ENCODE measurements around the gene SEMA3D. TPM values are rescaled to one million over a fixed set of nuclear protein-coding genes. Genes with fewer than 3 reads are reported as not detected.

Gene SEMA3D
- total RNA-seq, 2 experiments from 2014 or later, result not detected

- CTCF ChIA-PET, result no interaction called here
- no peak overlapping the region for H3K4me3 Mint-ChIP-seq
- no peaks in the 10 kb centered on the region for H3K9me3 Mint-ChIP-seq (ENCODE audit: insufficient read depth)
- no peak overlapping the region for H3K27ac Mint-ChIP-seq
- DNase-seq (no peak), ATAC-seq (no peak)
- H3K4me1 Mint-ChIP-seq (ENCODE audit: low read depth), result no peaks in the 10 kb centered on the region
- H3K36me3 Mint-ChIP-seq (ENCODE audit: low read depth), result no peaks in the 10 kb centered on the region
- POLR2A ChIA-PET, result no interaction called here
- no peaks in the 10 kb centered on the region for H3K27me3 Mint-ChIP-seq (ENCODE audit: low read depth)
These were observed 26.6 kb upstream of the SEMA3D start for GRCh38 chr7:85213500-85213899.

- H3K36me3 Mint-ChIP-seq (ENCODE audit: low read depth), result no peaks in the 10 kb centered on the region
- ChIA-PET CTCF (no interaction called here), POLR2A (no interaction called here)
- no peak overlapping the region for H3K4me3 Mint-ChIP-seq
- H3K9me3 Mint-ChIP-seq (ENCODE audit: insufficient read depth), result no peaks in the 10 kb centered on the region
- H3K27me3 Mint-ChIP-seq (ENCODE audit: low read depth), result no peaks in the 10 kb centered on the region
- no peak overlapping the region for H3K27ac Mint-ChIP-seq
- DNase-seq, result no peak
- H3K4me1 Mint-ChIP-seq (ENCODE audit: low read depth), result no peaks in the 10 kb centered on the region
- no peak for ATAC-seq
These were observed 18.9 kb upstream of the SEMA3D start for GRCh38 chr7:85205754-85206153.

- H3K9me3 Mint-ChIP-seq (ENCODE audit: insufficient read depth), result no peaks in the 10 kb centered on the region
- H3K36me3 Mint-ChIP-seq (ENCODE audit: low read depth), result no peaks in the 10 kb centered on the region
- no peak overlapping the region for H3K4me3 Mint-ChIP-seq
- ChIA-PET CTCF (no interaction called here), POLR2A (no interaction called here)
- no peak overlapping the region for H3K27ac Mint-ChIP-seq
- no peaks in the 10 kb centered on the region for H3K27me3 Mint-ChIP-seq (ENCODE audit: low read depth)
- DNase-seq (no peak), ATAC-seq (no peak)
- H3K4me1 Mint-ChIP-seq (ENCODE audit: low read depth), result no peaks in the 10 kb centered on the region
These were observed 17.6 kb upstream of the SEMA3D start for GRCh38 chr7:85204496-85204895.

GRCh38 chr7:85204061-85204460 lies 17.2 kb upstream of the SEMA3D start:
- no peak for ATAC-seq
- no peak overlapping the region for H3K27ac Mint-ChIP-seq
- ChIA-PET CTCF (no interaction called here), POLR2A (no interaction called here)
- DNase-seq, result no peak
- no peaks in the 10 kb centered on the region for H3K4me1 Mint-ChIP-seq (ENCODE audit: low read depth)
- no peak overlapping the region for H3K4me3 Mint-ChIP-seq
- H3K36me3 Mint-ChIP-seq (ENCODE audit: low read depth), result no peaks in the 10 kb centered on the region
- H3K9me3 Mint-ChIP-seq (ENCODE audit: insufficient read depth), result no peaks in the 10 kb centered on the region
- H3K27me3 Mint-ChIP-seq (ENCODE audit: low read depth), result no peaks in the 10 kb centered on the region

- Mint-ChIP-seq H3K27ac (no peak overlapping the region), H3K36me3 (ENCODE audit: low read depth) (no peaks in the 10 kb centered on the region), H3K27me3 (ENCODE audit: low read depth) (no peaks in the 10 kb centered on the region), H3K4me3 (no peak overlapping the region), H3K9me3 (ENCODE audit: insufficient read depth) (no peaks in the 10 kb centered on the region), H3K4me1 (ENCODE audit: low read depth) (no peaks in the 10 kb centered on the region)
- no peak for DNase-seq
- no peak for ATAC-seq
- ChIA-PET POLR2A (no interaction called here), CTCF (no interaction called here)
These were observed 14.4 kb upstream of the SEMA3D start for GRCh38 chr7:85201209-85201608.

- ATAC-seq, result no peak
- Mint-ChIP-seq H3K27me3 (ENCODE audit: low read depth) (no peaks in the 10 kb centered on the region), H3K4me1 (ENCODE audit: low read depth) (no peaks in the 10 kb centered on the region), H3K36me3 (ENCODE audit: low read depth) (no peaks in the 10 kb centered on the region), H3K27ac (no peak overlapping the region), H3K4me3 (no peak overlapping the region), H3K9me3 (ENCODE audit: insufficient read depth) (no peaks in the 10 kb centered on the region)
- no peak for DNase-seq
- CTCF ChIA-PET, result no interaction called here
- POLR2A ChIA-PET, result no interaction called here
These were observed 9.8 kb upstream of the SEMA3D start for GRCh38 chr7:85196696-85197095.

GRCh38 chr7:85191383-85191782 lies 4.5 kb upstream of the SEMA3D start:
- H3K4me3 Mint-ChIP-seq, result no peak overlapping the region
- ChIA-PET POLR2A (no interaction called here), CTCF (no interaction called here)

GRCh38 chr7:85186083-85186520 lies 754 bp downstream of the SEMA3D start:
- Mint-ChIP-seq H3K4me1 (ENCODE audit: low read depth) (peaks cover 5% of the 10 kb centered on the region), H3K36me3 (ENCODE audit: low read depth) (no peaks in the 10 kb centered on the region), H3K27ac (no peak overlapping the region), H3K4me3 (no peak overlapping the region), H3K27me3 (ENCODE audit: low read depth) (peaks cover 29% of the 10 kb centered on the region), H3K9me3 (ENCODE audit: insufficient read depth) (no peaks in the 10 kb centered on the region)
- no peak for DNase-seq
- CTCF ChIA-PET, result interaction anchor here (0.7 kb wide), 1 partner anchor 1201 kb away, joined by 3 read pairs; no protein-coding TSS in a partner anchor
- POLR2A ChIA-PET, result no interaction called here
- ATAC-seq, result no peak

More at GRCh38 chr7:85191383-85191782, 4.5 kb upstream of the SEMA3D start:
- ATAC-seq (no peak), DNase-seq (no peak)
- Mint-ChIP-seq H3K27ac (no peak overlapping the region), H3K9me3 (ENCODE audit: insufficient read depth) (no peaks in the 10 kb centered on the region), H3K36me3 (ENCODE audit: low read depth) (no peaks in the 10 kb centered on the region), H3K4me1 (ENCODE audit: low read depth) (no peaks in the 10 kb centered on the region), H3K27me3 (ENCODE audit: low read depth) (peaks cover 12% of the 10 kb centered on the region)

- ATAC-seq (no peak), DNase-seq (no peak)
- Mint-ChIP-seq H3K36me3 (ENCODE audit: low read depth) (no peaks in the 10 kb centered on the region), H3K27me3 (ENCODE audit: low read depth) (peaks cover 29% of the 10 kb centered on the region), H3K4me3 (no peak overlapping the region), H3K4me1 (ENCODE audit: low read depth) (peaks cover 5% of the 10 kb centered on the region), H3K9me3 (ENCODE audit: insufficient read depth) (no peaks in the 10 kb centered on the region), H3K27ac (no peak overlapping the region)
- ChIA-PET CTCF (interaction anchor here (0.7 kb wide), 1 partner anchor 1200 kb away, joined by 3 read pairs; no protein-coding TSS in a partner anchor), POLR2A (no interaction called here)
These were observed 1.3 kb downstream of the SEMA3D start for GRCh38 chr7:85185424-85186082.

- H3K27me3 Mint-ChIP-seq (ENCODE audit: low read depth), result peaks cover 29% of the 10 kb centered on the region
- ChIA-PET POLR2A (no interaction called here), CTCF (no interaction called here)
- H3K4me3 Mint-ChIP-seq, result no peak overlapping the region
- peaks cover 5% of the 10 kb centered on the region for H3K4me1 Mint-ChIP-seq (ENCODE audit: low read depth)
- no peak for ATAC-seq
- peaks cover 5% of the 10 kb centered on the region for H3K9me3 Mint-ChIP-seq (ENCODE audit: insufficient read depth)
- H3K36me3 Mint-ChIP-seq (ENCODE audit: low read depth), result no peaks in the 10 kb centered on the region
- DNase-seq, result no peak
- no peak overlapping the region for H3K27ac Mint-ChIP-seq
These were observed 2.0 kb downstream of the SEMA3D start for GRCh38 chr7:85184599-85185423.

GRCh38 chr7:85183296-85183695 lies 3.6 kb downstream of the SEMA3D start:
- Mint-ChIP-seq H3K9me3 (ENCODE audit: insufficient read depth) (peaks cover 5% of the 10 kb centered on the region), H3K4me1 (ENCODE audit: low read depth) (peaks cover 5% of the 10 kb centered on the region), H3K27me3 (ENCODE audit: low read depth) (peaks cover 29% of the 10 kb centered on the region), H3K36me3 (ENCODE audit: low read depth) (no peaks in the 10 kb centered on the region), H3K27ac (no peak overlapping the region), H3K4me3 (no peak overlapping the region)
- ATAC-seq, result no peak
- ChIA-PET POLR2A (no interaction called here), CTCF (no interaction called here)
- DNase-seq, result no peak

GRCh38 chr7:85178531-85179298 lies 8.1 kb downstream of the SEMA3D start:
- Mint-ChIP-seq H3K27ac (no peak overlapping the region), H3K27me3 (ENCODE audit: low read depth) (no peaks in the 10 kb centered on the region), H3K4me3 (no peak overlapping the region), H3K4me1 (ENCODE audit: low read depth) (no peaks in the 10 kb centered on the region), H3K36me3 (ENCODE audit: low read depth) (no peaks in the 10 kb centered on the region), H3K9me3 (ENCODE audit: insufficient read depth) (peaks cover 5% of the 10 kb centered on the region)
- ChIA-PET POLR2A (no interaction called here), CTCF (no interaction called here)
- DNase-seq (no peak), ATAC-seq (no peak)
